ENCODE measurements around the gene METTL24. TPM values are rescaled to one million over a fixed set of nuclear protein-coding genes. Genes with fewer than 3 reads are reported as not detected.

The METTL24 gene
- total RNA-seq, 3 donors from 2014 or later, result not detected

GRCh38 chr6:110378552-110378951 is 20.4 kb upstream of the METTL24 start:
- H3K4me3 Mint-ChIP-seq, result no peak overlapping the region
- DNase-seq (no peak), ATAC-seq (no peak)
- H3K36me3 Mint-ChIP-seq (ENCODE audit: insufficient read depth), result no peaks in the 10 kb centered on the region
- peaks cover 14% of the 10 kb centered on the region for H3K27me3 Mint-ChIP-seq (ENCODE audit: low read depth)
- no peaks in the 10 kb centered on the region for H3K9me3 Mint-ChIP-seq
- no peaks in the 10 kb centered on the region for H3K4me1 Mint-ChIP-seq (ENCODE audit: low read depth)

- Mint-ChIP-seq H3K4me3 (no peak overlapping the region), H3K9me3 (no peaks in the 10 kb centered on the region), H3K36me3 (ENCODE audit: insufficient read depth) (no peaks in the 10 kb centered on the region), H3K27me3 (ENCODE audit: low read depth) (peaks cover 6% of the 10 kb centered on the region), H3K4me1 (ENCODE audit: low read depth) (peaks cover 15% of the 10 kb centered on the region)
- DNase-seq, result no peak
- ATAC-seq, result no peak
These were observed 10.9 kb upstream of the METTL24 start for GRCh38 chr6:110369066-110369465.

GRCh38 chr6:110368284-110368683 is 10.1 kb upstream of the METTL24 start:
- H3K4me1 Mint-ChIP-seq (ENCODE audit: low read depth), result peaks cover 15% of the 10 kb centered on the region
- DNase-seq (no peak), ATAC-seq (no peak)
- no peaks in the 10 kb centered on the region for H3K36me3 Mint-ChIP-seq (ENCODE audit: insufficient read depth)
- H3K27me3 Mint-ChIP-seq (ENCODE audit: low read depth), result peaks cover 6% of the 10 kb centered on the region
- H3K4me3 Mint-ChIP-seq, result no peak overlapping the region
- H3K9me3 Mint-ChIP-seq, result no peaks in the 10 kb centered on the region

- H3K9me3 Mint-ChIP-seq, result no peaks in the 10 kb centered on the region
- no peak for DNase-seq
- H3K27me3 Mint-ChIP-seq (ENCODE audit: low read depth), result peaks cover 6% of the 10 kb centered on the region
- H3K4me1 Mint-ChIP-seq (ENCODE audit: low read depth), result peaks cover 15% of the 10 kb centered on the region
- no peaks in the 10 kb centered on the region for H3K36me3 Mint-ChIP-seq (ENCODE audit: insufficient read depth)
- no peak overlapping the region for H3K4me3 Mint-ChIP-seq
- no peak for ATAC-seq
These were observed 9.7 kb upstream of the METTL24 start for GRCh38 chr6:110367825-110368224.

DNA sequence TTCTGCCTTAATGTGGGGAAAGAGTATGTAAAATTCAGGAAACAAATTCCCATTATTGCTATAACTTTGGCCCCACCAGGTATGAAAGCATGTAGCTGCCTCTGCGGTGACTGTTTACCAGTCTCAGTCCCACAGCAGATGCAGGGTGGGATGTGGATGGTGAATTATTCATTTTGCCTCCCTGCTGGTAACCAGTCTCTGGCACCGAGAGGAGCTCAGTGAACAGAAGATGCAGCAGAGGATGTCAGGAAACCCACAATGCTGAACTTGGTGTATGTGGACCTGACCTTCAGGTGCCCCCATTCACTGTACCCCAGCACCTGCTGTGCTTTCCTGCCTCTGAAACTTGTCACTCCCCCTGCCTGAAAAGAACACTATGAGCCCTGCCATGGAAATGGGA is 8.8 kb upstream of the METTL24 start:
- ATAC-seq, result peak; percentile 32 to 34
- DNase-seq, result no peak
- no peaks in the 10 kb centered on the region for H3K36me3 Mint-ChIP-seq (ENCODE audit: insufficient read depth)
- no peak overlapping the region for H3K4me3 Mint-ChIP-seq
- peaks cover 7% of the 10 kb centered on the region for H3K27me3 Mint-ChIP-seq (ENCODE audit: low read depth)
- H3K4me1 Mint-ChIP-seq (ENCODE audit: low read depth), result peaks cover 15% of the 10 kb centered on the region
- no peaks in the 10 kb centered on the region for H3K9me3 Mint-ChIP-seq

GRCh38 chr6:110366256-110366655 is 8.1 kb upstream of the METTL24 start:
- no peak for DNase-seq
- Mint-ChIP-seq H3K4me1 (ENCODE audit: low read depth) (peaks cover 15% of the 10 kb centered on the region), H3K4me3 (no peak overlapping the region), H3K36me3 (ENCODE audit: insufficient read depth) (no peaks in the 10 kb centered on the region), H3K9me3 (no peaks in the 10 kb centered on the region), H3K27me3 (ENCODE audit: low read depth) (peaks cover 8% of the 10 kb centered on the region)
- no peak for ATAC-seq

GRCh38 chr6:110364364-110365105 is 6.4 kb upstream of the METTL24 start:
- Mint-ChIP-seq H3K9me3 (no peaks in the 10 kb centered on the region), H3K36me3 (ENCODE audit: insufficient read depth) (no peaks in the 10 kb centered on the region), H3K27me3 (ENCODE audit: low read depth) (peaks cover 14% of the 10 kb centered on the region), H3K4me1 (ENCODE audit: low read depth) (peaks cover 15% of the 10 kb centered on the region), H3K4me3 (no peak overlapping the region)
- ATAC-seq (no peak), DNase-seq (no peak)

- no peak for DNase-seq
- Mint-ChIP-seq H3K36me3 (ENCODE audit: insufficient read depth) (peaks cover 2% of the 10 kb centered on the region), H3K9me3 (no peaks in the 10 kb centered on the region), H3K4me3 (no peak overlapping the region), H3K4me1 (ENCODE audit: low read depth) (peaks cover 15% of the 10 kb centered on the region), H3K27me3 (ENCODE audit: low read depth) (peaks cover 22% of the 10 kb centered on the region)
- ATAC-seq, result no peak
These were observed 5.6 kb upstream of the METTL24 start for GRCh38 chr6:110363748-110364147.

DNA sequence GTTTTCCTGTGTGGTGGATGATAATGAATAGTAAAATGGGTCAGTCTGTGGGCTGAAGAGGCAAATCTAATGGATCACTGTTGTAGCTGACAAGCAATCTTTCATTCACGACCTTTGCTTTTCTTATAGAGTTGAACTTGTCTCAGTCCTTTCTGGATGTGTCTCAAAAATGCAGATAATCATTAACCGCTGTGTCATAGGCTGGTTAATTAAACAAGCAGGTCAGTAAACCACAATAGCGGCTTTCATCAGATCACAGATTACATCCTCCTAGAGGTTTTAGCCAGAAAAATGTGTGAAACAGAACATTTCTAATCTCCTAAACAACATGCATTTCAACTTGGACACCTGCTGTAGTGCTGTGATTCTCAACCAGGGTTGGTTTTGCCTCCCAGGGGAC is 2.5 kb upstream of the METTL24 start:
- ATAC-seq, result no peak
- DNase-seq, result no peak
- Mint-ChIP-seq H3K27me3 (ENCODE audit: low read depth) (peaks cover 42% of the 10 kb centered on the region), H3K9me3 (no peaks in the 10 kb centered on the region), H3K4me1 (ENCODE audit: low read depth) (peaks cover 13% of the 10 kb centered on the region), H3K4me3 (no peak overlapping the region), H3K36me3 (ENCODE audit: insufficient read depth) (peaks cover 2% of the 10 kb centered on the region)

DNA sequence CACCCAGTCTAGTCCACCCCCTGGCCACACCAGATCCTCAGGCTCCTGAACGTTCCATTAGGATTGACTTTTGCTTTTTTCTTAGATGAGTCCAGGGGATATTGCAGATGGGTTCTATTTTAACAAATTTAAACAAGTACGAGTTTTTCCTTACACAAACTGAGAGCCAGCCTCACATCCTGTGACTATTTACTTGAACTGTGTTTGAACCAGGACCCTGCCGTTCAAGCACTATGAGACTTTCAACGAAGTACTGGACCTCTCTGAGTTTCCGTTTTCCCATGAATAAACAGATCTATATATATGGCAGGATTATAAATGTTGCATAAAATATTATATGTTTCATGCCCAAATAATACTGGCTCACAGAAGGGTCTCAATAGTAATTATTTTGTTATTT is 1.4 kb upstream of the METTL24 start:
- Mint-ChIP-seq H3K4me3 (peak overlapping the region; percentile 19), H3K36me3 (ENCODE audit: insufficient read depth) (peaks cover 2% of the 10 kb centered on the region), H3K9me3 (no peaks in the 10 kb centered on the region), H3K4me1 (ENCODE audit: low read depth) (peaks cover 11% of the 10 kb centered on the region), H3K27me3 (ENCODE audit: low read depth) (peaks cover 49% of the 10 kb centered on the region)
- DNase-seq (no peak), ATAC-seq (no peak)

GRCh38 chr6:110358553-110359160 is 508 bp upstream of the METTL24 start:
- Mint-ChIP-seq H3K36me3 (ENCODE audit: insufficient read depth) (peaks cover 2% of the 10 kb centered on the region), H3K4me3 (peak overlapping the region; percentile 8), H3K27me3 (ENCODE audit: low read depth) (peaks cover 54% of the 10 kb centered on the region), H3K4me1 (ENCODE audit: low read depth) (peaks cover 11% of the 10 kb centered on the region), H3K9me3 (no peaks in the 10 kb centered on the region)
- DNase-seq (no peak), ATAC-seq (no peak)

- Mint-ChIP-seq H3K9me3 (no peaks in the 10 kb centered on the region), H3K36me3 (ENCODE audit: insufficient read depth) (peaks cover 2% of the 10 kb centered on the region), H3K4me1 (ENCODE audit: low read depth) (peaks cover 11% of the 10 kb centered on the region), H3K4me3 (peak overlapping the region; percentile 79), H3K27me3 (ENCODE audit: low read depth) (peaks cover 50% of the 10 kb centered on the region)
- ATAC-seq (peak; percentile 19 to 49), DNase-seq (no peak)
These were observed 868 bp downstream of the METTL24 start for GRCh38 chr6:110357298-110357663.

GRCh38 chr6:110356778-110357177 is 1.4 kb downstream of the METTL24 start:
- peak overlapping the region; percentile 79 for H3K4me3 Mint-ChIP-seq
- peaks cover 2% of the 10 kb centered on the region for H3K36me3 Mint-ChIP-seq (ENCODE audit: insufficient read depth)
- H3K9me3 Mint-ChIP-seq, result no peaks in the 10 kb centered on the region
- DNase-seq (no peak), ATAC-seq (no peak)
- peaks cover 50% of the 10 kb centered on the region for H3K27me3 Mint-ChIP-seq (ENCODE audit: low read depth)
- H3K4me1 Mint-ChIP-seq (ENCODE audit: low read depth), result peaks cover 11% of the 10 kb centered on the region

DNA sequence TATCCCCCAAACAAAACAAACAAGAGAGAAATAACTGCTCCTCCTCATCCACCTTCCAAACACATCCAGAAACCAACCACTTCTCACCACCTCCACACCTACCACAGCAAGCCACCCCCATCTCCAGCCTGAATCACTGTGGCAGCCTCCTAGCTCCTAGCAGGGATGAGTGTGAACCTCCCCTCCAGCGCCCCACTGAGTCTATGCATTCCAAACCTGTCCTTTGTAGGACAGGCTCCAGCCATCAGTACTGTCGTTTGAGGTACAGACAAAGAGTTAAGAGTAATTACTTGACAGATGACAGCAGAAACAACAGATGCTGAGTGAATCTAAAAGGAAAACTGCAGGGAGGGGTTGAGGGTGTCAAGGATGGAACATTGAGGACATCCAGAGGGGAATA is 2.4 kb downstream of the METTL24 start:
- peaks cover 46% of the 10 kb centered on the region for H3K27me3 Mint-ChIP-seq (ENCODE audit: low read depth)
- no peak for DNase-seq
- H3K4me1 Mint-ChIP-seq (ENCODE audit: low read depth), result peaks cover 11% of the 10 kb centered on the region

GRCh38 chr6:110355022-110355421 is 3.1 kb downstream of the METTL24 start:
- H3K27me3 Mint-ChIP-seq (ENCODE audit: low read depth), result peaks cover 42% of the 10 kb centered on the region
- H3K9me3 Mint-ChIP-seq, result no peaks in the 10 kb centered on the region
- DNase-seq (no peak), ATAC-seq (no peak)
- H3K4me1 Mint-ChIP-seq (ENCODE audit: low read depth), result peaks cover 11% of the 10 kb centered on the region
- no peak overlapping the region for H3K4me3 Mint-ChIP-seq
- peaks cover 2% of the 10 kb centered on the region for H3K36me3 Mint-ChIP-seq (ENCODE audit: insufficient read depth)

More for the DNA sequence above, 2.4 kb downstream of the METTL24 start:
- no peak for ATAC-seq
- Mint-ChIP-seq H3K9me3 (no peaks in the 10 kb centered on the region), H3K36me3 (ENCODE audit: insufficient read depth) (peaks cover 2% of the 10 kb centered on the region), H3K4me3 (no peak overlapping the region)

Data from activated T-cell treated with anti-CD3 and anti-CD28 coated beads, Interleukin-2, amount 50 U/mL, for 4 hours (primary cell).